Muscle of leg (tissue), 11 donors: ENCODE data around the gene STUM. TPM values are rescaled to one million over a fixed set of nuclear protein-coding genes. Genes with fewer than 3 reads are reported as not detected.
A peak's percentile ranks its signal among the peaks of the same experiment; 100 is the strongest.

Source experiments
- DNase-seq: peaks from one replicate; pipeline ENCODE4 v3.0.0; 2013
- H3K27ac ChIP-seq: one replicate; pipeline ENCODE4 v1.5.1; 2013; ENCODE audit warnings: mild to moderate bottlenecking, low read length, control low read depth
- H3K27me3 ChIP-seq: one replicate; pipeline ENCODE4 v1.6.1; 2013; ENCODE audit warnings: low read length; ENCODE audit not compliant: control insufficient read depth, insufficient read depth
- H3K36me3 ChIP-seq: one replicate; pipeline ENCODE4 v1.6.1; 2013; ENCODE audit warnings: low read length; ENCODE audit not compliant: control insufficient read depth, insufficient read depth
- H3K4me1 ChIP-seq: one replicate; pipeline ENCODE4 v1.6.1; 2013; ENCODE audit warnings: low read length; ENCODE audit not compliant: control insufficient read depth, insufficient read depth
- H3K4me3 ChIP-seq: one replicate; pipeline ENCODE4 v1.5.1; 2013; ENCODE audit warnings: low read length, control low read depth
- H3K9me3 ChIP-seq: replicated peaks from 2 replicates; pipeline ENCODE4 v1.6.1; 2013; ENCODE audit warnings: low read depth, low read length; ENCODE audit not compliant: control insufficient read depth
- WGBS: methylation state at CpG from one replicate; pipeline ENCODE4 v1.1.5; 2013; ENCODE audit warnings: missing lambda C conversion rate; ENCODE audit not compliant: insufficient coverage; 5-methylcytosine and 5-hydroxymethylcytosine counted together
- polyA plus RNA-seq, 8 donors: library from polyadenylated mRNA; unstranded; fragments of 120-200 nt; gene quantifications; one replicate each; pipeline versions ENCODE4 v1.2.1 to v1.2.3, GENCODE V29; 2013; ENCODE audit warnings: inconsistent platforms in 1 of 8, low replicate concordance in 1 of 8; ENCODE audit not compliant: insufficient read length in 8 of 8, insufficient read depth in 1 of 8
- total RNA-seq: library from RNA; stranded (reverse); fragments of 120-200 nt; gene quantifications from one replicate; pipeline ENCODE4 v1.2.4, GENCODE V29; 2013

STUM gene
- total and polyA plus RNA-seq, 9 donors = 4.7 to 14.6 (median 9.2) TPM

DNA sequence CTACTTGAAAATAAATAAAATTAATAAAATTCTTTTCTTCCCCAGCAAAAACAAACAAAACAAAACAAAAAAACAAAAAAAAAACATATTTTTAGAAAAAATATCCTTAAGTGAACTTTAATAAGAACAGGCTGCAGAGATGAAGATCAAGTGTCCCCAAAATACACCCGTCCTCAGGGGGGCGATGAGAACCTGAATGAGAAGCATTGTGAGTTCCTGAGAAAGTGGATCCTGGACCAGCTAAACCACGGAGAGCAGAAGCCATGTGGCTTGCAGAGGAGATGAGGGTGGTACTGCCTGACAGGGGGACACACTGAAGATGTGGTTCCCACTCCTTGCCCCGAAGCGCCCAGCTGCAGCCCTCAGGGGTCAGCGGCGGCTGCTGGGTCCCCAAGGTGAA is 101.2 kb downstream of the STUM start:
- 72% methylated on average over 7 of the region's 7 CpGs for WGBS
- Histone ChIP-seq H3K4me3 (no peak overlapping the region), H3K9me3 (no peaks in the 10 kb centered on the region), H3K4me1 (peaks cover 49% of the 10 kb centered on the region), H3K27ac (no peak overlapping the region), H3K36me3 (peaks cover 35% of the 10 kb centered on the region), H3K27me3 (no peaks in the 10 kb centered on the region)
- DNase-seq = peak; percentile 60

DNA sequence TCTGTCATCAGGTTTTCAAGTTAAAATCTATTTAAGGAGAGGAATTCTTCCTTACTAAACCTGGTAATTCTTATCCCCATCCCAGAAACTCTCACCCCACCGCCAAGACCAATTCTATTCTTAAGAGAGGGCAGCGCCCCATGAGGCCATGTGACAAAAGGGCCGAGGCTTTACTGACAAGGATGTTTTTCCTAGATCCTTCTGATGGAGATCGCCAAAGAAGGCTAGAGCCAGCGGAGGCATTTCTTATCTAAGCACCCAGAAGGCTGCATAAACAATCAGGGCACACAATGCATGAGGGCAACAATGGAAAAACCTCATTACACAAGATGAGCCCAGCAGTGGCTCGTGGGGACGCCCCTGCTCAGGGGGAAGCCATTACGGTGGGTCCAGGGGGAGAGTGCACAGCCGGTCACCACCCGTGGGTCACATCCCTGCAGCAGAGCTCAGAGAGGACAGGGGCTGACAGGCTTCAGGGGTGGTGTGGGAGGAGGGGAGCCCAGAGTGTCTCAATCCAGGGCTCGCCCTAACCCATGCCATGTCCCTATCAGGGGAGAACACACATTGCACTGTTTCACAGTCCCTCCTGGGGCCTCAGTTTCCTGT is 101.8 kb downstream of the STUM start:
- H3K36me3 ChIP-seq = peaks cover 30% of the 10 kb centered on the region
- H3K4me1 ChIP-seq = peaks cover 50% of the 10 kb centered on the region
- no peak overlapping the region for H3K4me3 ChIP-seq
- no peak for DNase-seq
- H3K27ac ChIP-seq = no peak overlapping the region
- no peaks in the 10 kb centered on the region for H3K9me3 ChIP-seq
- H3K27me3 ChIP-seq = no peaks in the 10 kb centered on the region
- 63% methylated on average over 7 of the region's 11 CpGs for WGBS

DNA sequence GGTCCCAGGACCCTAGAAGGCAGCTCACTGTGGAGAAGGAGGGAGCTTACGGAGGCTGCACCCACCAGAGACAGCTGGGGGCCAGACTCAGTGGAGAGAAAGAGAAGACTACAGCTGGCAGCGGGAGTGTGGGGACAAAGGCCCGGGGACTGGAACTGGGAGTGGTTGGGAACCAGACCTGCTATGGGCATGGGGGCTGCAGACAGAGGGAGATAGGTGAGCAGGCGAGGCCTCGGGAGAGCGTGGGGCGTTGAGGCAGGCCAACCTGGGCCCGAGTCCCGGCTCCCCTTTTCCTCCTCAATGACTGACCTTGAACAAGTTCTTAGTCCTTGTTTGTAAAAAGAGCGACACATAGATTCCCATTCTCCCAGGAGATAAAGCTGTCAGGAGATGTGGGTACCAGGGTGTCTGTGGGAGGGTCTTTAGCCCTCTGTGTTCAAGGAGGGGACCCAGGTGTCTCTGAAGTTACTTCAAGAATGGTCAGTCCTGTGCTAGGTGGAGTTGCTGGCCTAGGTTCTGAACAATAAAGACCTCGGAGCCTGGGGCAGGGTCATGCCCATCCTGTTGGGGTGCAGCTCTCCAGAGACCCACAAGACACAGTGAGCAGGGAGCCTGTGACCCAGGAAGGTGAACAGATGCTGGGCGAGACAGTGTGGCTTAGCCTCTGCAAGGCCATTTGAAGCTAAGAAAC is 102.6 kb downstream of the STUM start:
- no peaks in the 10 kb centered on the region for H3K9me3 ChIP-seq
- H3K4me3 ChIP-seq = no peak overlapping the region
- no peak overlapping the region for H3K27ac ChIP-seq
- H3K36me3 ChIP-seq = peaks cover 27% of the 10 kb centered on the region
- DNase-seq = no peak
- peaks cover 50% of the 10 kb centered on the region for H3K4me1 ChIP-seq
- no peaks in the 10 kb centered on the region for H3K27me3 ChIP-seq
- 96% methylated on average over 7 of the region's 12 CpGs for WGBS

DNA sequence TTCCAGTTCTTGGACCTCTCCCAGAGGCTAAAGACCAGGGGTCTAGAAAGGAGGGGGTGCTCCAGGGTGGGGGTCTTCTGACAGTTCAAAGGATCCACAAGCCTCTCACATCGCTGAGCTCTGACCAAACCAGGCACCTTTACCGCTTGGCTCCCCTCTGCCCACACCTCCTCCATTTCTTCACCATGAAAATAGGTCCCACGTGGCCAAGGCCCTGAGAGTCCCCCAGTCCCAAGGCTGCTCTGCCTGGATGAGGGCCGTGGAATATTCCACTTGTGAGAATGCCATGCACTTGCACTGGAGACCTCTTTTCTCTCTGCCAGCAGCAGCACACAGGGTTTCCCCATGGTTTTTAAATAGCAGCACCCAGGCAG is 103.2 kb downstream of the STUM start:
- H3K4me3 ChIP-seq = no peak overlapping the region
- DNase-seq = no peak
- H3K9me3 ChIP-seq = no peaks in the 10 kb centered on the region
- H3K27ac ChIP-seq = no peak overlapping the region
- H3K27me3 ChIP-seq = no peaks in the 10 kb centered on the region
- H3K4me1 ChIP-seq = peaks cover 52% of the 10 kb centered on the region
- H3K36me3 ChIP-seq = peaks cover 23% of the 10 kb centered on the region
- WGBS = 68% methylated on average over 3 of the region's 4 CpGs

DNA sequence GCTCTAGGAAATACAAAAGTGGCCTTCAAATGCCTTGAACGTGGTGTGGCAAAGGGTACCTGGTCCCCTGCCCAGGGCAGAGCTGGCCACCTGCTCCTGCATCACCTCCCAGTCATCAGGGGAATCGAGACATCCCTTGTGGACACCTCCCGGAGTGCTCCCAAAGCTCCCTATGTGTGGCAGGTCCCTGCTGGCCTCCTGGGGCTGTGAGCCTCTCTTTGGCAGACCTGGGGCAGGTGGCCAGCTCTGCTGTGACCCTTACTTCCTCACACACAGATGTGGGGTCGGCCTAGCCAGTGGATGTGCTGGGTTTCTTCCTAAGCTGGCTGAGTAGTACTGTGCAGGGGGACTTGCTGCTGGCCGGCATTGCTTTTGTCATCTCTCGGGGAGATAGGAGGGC is 104.0 kb downstream of the STUM start:
- WGBS = 83% methylated on average over 4 of the region's 6 CpGs
- H3K4me1 ChIP-seq = peaks cover 56% of the 10 kb centered on the region
- H3K27ac ChIP-seq = no peak overlapping the region

DNA sequence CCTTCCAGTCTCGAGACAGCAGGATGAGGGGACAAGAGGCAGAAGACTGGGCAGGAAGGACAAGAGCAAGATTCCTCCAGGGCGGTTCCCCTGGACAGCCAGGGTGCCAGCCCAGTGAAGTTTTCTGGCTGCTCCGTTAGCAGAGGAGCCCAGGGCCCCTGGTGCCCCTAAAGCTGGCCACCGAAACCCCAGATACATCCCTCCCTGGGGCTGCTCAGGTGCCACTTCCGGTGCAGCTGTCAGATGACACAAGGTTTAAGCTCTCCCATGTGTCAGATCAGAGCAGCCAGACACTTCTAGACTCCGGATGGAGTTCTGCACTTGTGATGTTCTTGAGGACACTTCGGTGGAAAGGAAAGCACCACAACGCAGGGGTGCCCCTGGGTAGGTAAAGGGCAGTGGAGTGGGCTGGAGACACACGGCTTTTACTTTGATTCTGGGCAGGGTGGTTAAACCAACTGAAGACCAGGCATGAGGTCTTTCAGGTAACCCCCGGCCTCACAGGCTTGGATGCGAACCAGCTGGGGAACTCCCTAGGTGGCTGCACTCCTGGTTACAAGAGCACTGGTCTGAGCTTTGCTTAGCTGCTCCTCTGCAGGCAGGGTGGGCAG is 104.9 kb downstream of the STUM start:
- Histone ChIP-seq H3K27ac (no peak overlapping the region), H3K36me3 (peaks cover 6% of the 10 kb centered on the region), H3K9me3 (no peaks in the 10 kb centered on the region), H3K4me3 (no peak overlapping the region), H3K4me1 (peaks cover 63% of the 10 kb centered on the region), H3K27me3 (no peaks in the 10 kb centered on the region)
- DNase-seq = no peak
- WGBS = 73% methylated on average over 10 of the region's 11 CpGs

More for the DNA sequence above, 104.0 kb downstream of the STUM start:
- Histone ChIP-seq H3K36me3 (peaks cover 14% of the 10 kb centered on the region), H3K4me3 (no peak overlapping the region), H3K9me3 (no peaks in the 10 kb centered on the region), H3K27me3 (no peaks in the 10 kb centered on the region)
- no peak for DNase-seq

DNA sequence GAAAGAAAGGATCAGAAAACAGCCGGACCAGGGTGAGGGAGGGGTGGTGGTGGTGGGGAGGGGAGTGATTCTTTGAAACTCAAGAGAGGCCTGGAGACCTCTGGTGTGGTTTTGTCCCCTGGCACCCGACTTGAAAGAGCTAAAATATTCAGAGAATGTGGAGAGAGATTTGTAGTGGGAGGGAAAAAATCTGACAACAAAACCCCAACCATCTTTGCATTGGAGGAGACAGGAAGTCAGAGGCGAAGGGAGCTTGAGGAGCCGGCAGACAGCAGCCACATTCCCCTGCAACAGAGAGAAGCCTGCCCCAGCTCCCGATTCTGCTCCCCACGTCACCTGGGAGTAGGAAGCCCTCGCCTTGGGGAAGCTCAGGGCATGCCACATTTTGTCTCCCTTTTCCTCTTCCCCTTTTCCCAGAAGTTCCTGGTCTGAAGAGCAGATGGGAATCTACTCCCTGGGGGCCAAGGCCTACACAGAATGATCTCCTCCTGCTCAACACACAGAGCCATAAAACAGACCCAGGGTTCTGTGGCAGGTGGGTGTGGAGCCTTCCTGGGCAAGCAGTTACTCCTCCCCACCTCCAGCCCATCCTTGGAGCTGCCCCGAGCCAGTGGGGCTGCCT is 105.6 kb downstream of the STUM start:
- WGBS = 17% methylated on average over 1 of the region's 8 CpGs
- peaks cover 71% of the 10 kb centered on the region for H3K4me1 ChIP-seq
- H3K27me3 ChIP-seq = no peaks in the 10 kb centered on the region
- no peaks in the 10 kb centered on the region for H3K36me3 ChIP-seq
- DNase-seq = no peak
- peak overlapping the region; percentile 83 for H3K27ac ChIP-seq
- no peaks in the 10 kb centered on the region for H3K9me3 ChIP-seq
- H3K4me3 ChIP-seq = no peak overlapping the region

DNA sequence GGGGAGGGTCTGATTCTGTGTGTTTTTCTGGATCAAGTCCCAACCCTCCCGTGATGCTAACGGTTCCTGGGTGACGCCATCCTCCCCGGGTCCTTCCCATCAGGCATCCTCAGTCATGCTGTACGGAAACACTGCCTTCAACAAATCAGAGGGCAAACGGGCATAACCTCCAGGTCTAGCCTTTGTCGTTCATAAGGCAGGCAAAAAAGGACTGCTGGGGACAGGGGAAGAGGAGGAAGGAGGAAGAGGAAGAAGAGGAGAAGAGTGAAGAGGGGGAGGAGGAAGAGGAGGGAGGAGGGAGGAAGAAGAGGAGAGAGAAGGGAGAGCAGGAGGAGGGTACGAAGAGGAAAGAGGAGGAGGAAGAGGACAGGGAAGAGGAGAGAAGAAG is 106.1 kb downstream of the STUM start:
- Histone ChIP-seq H3K4me1 (peaks cover 75% of the 10 kb centered on the region), H3K27ac (peak overlapping the region; percentile 83)

DNA sequence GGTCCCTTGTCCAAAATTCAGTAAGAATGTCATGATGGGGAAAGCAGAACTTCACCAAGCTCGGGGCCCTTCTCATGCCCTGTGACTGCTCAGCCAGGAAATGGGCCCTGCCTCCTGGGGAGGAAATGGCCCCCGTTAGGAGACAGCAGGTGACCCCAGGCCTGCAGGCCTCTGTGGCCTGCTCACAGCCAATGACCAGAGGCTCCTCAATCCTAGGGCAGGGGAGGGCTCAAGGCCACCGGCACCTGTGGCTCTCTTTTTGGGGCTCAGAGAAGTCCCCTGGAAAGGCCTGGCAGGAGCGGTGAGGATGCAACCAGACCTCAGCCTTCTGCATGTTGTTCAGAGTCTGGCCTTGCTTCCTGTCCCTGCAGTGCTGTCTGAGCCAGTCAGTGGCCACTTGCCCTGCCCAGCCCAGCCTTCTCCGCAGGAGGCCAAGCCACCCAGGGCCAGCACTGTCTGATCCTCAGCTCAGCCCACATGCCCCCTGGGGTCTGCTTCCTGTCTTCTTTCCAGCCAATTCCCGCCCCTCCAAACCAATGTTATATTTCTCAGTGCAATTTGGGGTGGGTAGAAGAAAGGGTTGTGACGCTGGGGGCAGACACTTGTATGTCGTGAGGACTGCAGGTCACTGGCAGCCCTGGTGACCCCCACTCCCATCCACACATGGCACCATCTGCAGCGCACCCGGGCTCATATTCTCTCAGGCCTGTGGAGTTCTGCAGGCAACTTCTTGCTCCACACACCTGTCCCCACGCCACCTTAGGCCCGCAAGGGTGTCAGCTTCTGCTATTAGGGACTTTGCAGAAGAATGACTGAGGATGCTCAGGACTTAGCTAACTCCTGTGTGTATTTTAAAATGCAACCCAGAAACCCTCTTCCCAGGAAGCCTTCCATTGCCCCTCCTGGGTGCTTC is 106.9 kb downstream of the STUM start:
- Histone ChIP-seq H3K36me3 (no peaks in the 10 kb centered on the region), H3K27ac (peak overlapping the region; percentile 83), H3K9me3 (no peaks in the 10 kb centered on the region), H3K4me1 (peaks cover 76% of the 10 kb centered on the region), H3K4me3 (no peak overlapping the region), H3K27me3 (no peaks in the 10 kb centered on the region)
- no peak for DNase-seq
- 64% methylated on average over 6 of the region's 12 CpGs for WGBS

More for the DNA sequence above, 106.1 kb downstream of the STUM start:
- H3K27me3 ChIP-seq = no peaks in the 10 kb centered on the region
- no peak for DNase-seq
- H3K36me3 ChIP-seq = no peaks in the 10 kb centered on the region
- 71% methylated on average over 3 of the region's 8 CpGs for WGBS
- no peak overlapping the region for H3K4me3 ChIP-seq
- no peaks in the 10 kb centered on the region for H3K9me3 ChIP-seq
